NCI-H2227 (cell line): ENCODE data around the gene BCOR.
A peak's percentile ranks its signal among the peaks of the same experiment; 100 is the strongest.

Experiments used
- DNase-seq: peaks from one replicate; lab custom pipeline; 2025; ENCODE audit not compliant: unreplicated experiment; lab: John Stamatoyannopoulos, UW

Gene BCOR

DNA sequence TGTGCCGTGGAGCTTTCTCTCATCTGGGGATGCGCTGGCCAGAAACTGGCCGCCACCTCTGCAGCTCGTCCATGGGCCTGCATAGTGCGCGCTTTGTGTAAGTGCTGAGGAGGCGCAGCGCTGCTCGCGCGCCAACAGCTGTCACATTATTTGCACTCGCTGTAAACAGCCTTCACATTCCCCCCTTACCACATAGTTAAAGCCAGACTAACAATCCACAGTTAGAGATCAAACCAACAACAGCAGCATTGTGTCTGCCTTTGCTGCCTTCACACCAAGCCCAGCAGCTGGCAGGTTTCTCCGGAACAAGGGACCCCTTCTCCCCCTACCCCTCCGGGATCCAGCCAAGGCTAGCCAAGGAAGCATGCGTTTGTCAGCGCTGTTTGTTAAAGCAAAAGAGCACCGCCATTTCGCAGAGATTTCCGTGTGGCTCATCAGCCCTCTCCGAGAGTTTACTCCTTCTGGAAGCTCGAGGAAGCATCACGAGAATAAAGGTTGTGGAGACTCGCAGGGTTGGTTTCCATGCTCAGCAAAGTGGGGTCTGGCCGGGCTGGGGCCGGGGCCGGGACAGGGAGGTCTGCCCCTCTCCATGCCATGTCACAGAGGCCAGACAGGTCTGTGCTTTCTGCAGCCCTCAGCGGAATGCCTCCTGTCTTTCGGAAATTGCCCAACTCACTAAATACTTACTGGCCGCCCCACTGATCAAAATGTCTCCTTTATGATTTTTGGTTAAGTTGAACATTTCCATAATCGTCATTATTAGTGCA, 11.0 kb downstream of the BCOR start:
- no peak for DNase-seq

DNA sequence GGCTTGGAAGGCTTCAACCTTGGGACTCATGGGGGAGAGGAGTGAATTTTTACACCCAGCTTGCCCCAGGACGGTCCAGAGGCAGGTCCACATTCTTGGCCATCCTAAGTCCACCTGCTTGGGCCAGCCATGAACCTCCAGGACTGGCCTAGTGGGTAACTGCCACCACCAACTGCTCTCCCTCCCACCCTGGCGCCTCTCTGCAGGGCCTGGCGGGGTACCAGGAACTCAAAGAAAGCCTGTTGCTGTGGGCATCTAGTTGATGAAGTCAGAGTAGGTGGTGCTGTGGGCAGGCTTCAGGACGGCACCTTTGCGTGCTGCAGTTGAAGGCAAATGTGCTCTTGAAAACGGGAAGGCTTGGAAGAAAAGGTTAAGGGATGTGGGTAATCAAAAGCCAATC, 12.0 kb downstream of the BCOR start:
- no peak for DNase-seq

DNA sequence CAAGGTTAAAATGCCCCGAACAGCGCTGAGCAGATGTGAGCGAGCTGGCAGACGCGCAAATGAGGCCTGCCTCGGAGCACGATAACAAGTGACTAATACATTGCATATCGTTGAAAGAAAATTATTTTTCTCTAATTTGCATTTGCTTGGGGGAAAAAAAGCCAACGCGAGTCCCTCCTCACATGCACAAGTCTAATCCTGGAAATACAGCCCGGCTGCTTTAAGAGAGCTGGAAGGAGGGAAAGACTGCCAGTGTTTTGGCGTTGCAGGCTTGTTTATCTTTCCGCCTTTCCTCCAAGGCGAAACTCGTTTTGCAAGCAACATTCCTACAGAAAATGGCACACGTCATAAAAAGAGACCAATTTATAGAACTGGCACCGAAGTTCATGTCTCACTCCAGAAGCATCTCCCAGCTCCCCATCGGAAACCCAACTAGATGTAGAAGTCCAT, 12.6 kb downstream of the BCOR start:
- DNase-seq: no peak

DNA sequence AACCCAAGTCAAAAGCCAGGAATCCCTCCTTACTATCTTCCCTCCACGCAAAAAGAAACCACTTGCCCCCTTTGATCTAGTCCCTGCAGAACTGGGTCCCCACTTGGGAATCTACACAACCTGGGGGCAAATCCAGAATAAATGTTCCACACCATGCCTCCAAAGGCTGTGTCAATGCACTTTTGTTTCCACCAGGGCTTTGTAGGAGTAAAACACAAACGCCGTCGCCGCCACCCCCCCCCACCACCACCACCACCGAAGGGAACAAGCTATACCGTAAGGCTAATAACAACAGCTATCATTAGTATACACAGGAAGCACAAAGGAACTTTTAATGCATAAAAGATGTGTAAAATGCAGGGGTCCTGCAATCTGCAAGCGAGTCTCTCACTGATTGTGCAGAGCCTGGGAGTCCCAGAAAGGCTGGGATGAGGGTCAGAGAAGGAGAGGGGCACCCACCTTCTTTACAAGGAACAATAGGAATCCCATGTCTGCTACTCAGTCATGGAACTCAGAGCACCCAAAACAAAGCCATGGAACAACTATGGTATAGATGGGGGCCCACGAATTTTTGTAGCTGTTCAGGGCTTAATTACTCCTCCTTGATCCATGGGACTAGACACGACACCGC, 13.2 kb downstream of the BCOR start:
- DNase-seq: no peak

DNA sequence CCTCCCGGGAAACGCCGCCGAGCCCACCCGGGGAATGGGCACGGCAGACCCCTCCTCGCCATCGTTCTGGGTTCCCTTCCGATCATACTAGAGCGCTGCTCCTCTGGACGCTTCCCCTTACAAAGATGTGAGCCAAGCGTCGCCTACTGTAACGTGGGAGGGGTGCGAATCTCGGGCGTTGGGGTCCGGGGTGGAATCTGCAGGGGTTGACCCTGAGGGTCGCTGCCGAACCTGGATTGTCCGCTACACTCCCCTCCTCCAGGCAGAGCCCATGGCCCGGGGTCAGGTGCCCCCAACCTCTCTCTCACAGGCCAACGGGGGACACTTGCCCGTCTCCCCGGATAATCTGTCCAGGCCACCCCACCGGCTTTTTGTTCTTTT, 13.8 kb downstream of the BCOR start:
- DNase-seq: no peak

DNA sequence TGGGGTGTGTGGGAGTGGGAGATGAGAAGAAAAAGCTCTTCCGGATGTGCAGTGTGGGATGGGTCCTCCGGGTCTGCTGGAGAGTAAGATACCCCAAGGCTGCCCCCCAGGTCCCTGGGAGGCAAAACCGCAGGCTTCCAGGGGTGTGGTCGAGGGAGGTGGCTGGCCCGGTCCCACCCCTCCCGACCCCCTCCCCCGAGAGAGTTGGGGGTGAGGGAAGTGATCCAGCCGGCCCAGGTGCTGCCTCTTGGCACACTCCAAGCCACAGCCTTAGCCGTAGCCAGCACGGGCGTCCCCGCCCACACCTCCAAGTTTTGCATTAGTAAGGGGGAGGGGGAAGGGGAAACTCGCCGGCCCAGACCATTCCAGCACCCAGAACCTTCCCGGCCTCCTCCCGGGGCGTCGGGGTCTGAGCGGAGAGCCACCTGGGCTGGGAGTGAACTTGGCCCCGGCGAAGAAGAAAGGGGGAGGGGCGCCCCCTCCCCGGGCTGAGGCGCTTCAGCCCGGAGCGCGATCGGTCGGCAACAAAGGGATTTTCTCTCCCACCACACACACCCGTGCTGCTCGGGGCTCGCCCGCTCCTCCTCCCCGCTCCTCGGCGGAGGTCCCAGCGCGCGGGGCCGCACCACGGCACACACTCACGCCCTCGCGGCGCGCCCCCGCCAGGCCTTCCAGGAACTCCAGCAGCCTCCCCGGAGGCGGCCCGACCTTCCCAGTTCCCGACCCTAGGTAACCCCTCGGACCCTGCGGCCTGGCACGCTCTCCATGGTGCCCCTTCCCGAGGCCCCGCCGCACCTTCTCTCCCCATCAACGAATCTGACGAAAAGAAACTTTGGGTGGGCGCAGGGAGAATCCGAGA, 14.4 kb downstream of the BCOR start:
- DNase-seq: no peak

DNA sequence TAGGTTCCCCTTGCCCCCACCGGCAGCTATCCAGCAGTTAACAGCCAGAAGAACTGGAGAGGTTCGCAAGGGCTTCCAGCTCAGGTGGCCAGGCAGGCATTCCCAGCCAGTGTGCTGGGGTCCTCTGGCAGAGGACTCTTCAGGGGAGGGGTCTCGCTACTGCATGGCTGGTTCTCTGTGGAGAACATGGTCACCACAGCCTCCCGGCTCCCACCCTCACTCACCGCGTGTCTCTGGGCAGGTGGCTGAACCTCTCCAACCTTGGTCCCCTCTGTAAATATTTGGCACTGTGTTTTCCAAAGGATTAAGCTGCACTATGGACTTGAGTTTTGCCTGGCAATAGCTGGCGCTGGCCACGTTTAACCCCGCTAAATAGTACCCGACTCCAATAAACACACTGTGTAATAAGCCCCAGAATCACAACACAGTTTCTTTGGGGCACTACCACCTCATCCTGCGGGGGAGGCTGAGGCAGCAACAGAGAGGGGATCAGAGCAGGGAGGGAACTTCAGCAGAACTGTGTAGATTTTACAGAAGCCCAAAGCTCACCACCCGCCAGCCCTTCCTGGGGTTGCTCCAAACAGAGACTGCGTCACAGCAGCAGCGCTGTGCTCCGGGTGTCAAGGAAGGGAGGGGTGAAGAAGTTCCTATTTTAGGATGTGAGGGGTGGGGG, 15.2 kb downstream of the BCOR start:
- no peak for DNase-seq

DNA sequence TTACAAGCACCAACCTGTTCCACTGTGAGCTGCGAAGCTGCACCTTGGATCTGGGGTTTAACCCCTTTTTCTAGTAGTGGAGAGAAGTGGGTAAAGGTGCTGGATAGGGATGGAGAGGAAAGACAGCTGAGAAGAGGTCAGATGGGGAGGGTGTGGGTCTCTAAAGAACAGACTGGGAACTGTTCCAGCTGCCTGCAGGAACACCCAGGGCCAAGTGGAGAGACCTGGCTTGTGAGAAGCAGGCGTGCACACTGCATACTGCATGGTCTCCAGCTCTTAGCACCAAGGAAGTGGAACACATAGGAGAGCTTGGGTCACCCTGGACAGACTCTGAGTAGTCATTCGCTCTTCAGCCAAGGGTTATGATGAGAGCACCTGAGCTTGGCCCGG, 16.1 kb downstream of the BCOR start:
- no peak for DNase-seq

DNA sequence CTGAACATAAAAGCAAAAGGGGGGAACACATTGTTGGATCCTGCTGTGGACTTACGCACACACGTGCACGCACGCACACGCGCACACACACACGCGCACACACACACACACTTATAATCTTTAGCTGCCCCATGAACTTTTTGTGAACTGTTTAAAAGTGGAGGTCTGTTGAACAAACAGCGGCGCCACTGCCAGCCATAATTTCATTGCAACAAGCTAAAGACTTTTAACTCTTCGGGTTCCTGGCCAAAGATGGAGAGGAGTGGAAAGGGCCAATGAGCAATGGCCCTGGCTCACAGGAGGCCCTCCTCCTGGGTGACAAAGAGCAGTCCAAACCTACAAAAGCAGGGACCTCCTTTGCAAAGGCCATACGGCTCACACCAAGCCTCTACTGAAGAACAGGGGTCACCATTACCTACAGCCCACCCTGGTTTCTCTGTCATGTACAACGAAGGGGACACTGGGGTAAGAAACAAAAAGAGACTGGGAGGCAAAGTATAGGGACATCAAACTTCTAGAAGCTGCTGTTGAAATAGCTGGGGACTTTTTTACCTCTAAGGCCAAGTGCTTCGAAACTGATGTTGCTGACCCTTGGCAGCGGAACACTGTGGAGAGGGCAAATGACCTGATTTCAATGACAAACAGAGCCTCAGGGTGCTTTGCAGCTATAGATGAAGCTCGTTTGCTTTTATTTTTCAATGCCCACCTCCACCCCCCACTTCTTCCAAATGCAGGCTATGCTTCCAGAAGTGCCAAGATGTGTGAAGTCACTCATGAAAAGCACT, 16.7 kb downstream of the BCOR start:
- DNase-seq: no peak

DNA sequence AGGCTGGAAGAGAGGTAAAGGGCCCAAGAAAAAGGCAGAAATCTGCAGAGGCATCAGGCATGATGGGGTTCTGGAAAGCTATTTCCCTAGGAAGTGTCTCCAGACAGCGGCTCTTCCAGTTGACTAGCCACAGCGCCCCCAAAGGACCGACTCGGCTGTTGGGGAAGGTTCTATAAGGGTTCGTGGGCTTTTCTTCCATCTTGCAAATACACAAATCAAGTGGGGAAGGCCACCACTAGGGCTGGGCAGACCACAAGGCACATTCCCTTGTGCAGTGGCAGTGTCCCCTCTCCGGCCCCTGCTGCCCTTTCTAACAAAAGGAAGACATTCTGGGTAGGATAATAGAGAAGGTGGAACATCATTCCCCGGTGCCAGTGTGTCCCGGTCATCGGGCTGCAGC, 18.2 kb downstream of the BCOR start:
- DNase-seq: no peak

DNA sequence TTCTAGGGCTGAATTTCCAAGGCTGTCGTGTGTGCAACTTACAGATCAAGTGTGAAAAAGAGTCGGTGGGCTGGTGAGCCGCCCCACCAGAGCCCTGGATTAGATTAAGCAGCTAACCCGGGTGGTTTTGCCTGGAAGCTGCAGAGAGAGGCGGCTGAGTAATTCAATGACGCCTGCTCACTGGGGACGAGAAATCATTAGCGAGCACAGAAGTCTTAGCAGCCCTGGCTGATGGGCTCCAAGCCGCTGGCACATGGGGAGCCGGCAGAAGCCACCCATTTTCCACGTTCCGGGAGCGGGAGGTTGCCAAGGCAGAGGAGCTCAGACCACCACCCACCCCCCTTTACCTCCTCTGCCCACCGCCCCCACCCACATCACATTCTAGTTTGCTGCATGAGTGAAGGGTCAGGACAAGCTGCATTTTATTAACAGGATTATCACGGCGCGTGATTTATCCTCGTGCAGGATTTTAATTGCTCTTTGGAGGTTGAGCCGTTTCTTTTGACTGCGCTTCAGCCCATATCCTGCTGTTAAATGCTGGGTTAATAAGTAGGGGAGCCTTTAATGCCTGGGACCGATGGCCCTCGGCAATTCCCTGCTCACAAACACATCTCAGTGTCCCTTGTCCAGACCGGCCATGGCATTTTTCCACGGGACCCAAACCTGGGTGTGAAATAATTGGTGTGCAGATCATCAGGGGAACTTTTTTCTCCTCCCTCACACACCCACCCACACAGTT, 19.1 kb downstream of the BCOR start:
- peak; percentile 59 for DNase-seq

DNA sequence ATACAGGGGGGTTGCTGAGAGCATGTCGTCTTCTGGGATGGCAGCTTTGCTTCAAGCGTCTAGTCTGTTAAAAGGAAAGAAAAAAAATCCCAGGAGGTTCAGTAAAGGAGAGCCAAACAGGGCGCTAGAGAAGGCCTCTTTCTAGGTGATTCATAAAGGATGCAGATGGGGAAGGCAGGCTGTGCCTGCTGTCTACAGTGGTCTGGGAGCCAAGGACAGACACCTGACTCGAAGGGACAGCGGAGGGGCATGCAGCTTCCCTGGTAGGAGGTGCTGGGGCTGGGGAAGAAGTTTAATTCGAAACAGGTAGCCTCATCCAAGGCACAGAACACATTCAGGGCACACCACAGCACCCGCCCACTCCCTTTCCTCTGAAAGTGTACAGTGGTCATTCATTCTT, 19.9 kb downstream of the BCOR start:
- no peak for DNase-seq

DNA sequence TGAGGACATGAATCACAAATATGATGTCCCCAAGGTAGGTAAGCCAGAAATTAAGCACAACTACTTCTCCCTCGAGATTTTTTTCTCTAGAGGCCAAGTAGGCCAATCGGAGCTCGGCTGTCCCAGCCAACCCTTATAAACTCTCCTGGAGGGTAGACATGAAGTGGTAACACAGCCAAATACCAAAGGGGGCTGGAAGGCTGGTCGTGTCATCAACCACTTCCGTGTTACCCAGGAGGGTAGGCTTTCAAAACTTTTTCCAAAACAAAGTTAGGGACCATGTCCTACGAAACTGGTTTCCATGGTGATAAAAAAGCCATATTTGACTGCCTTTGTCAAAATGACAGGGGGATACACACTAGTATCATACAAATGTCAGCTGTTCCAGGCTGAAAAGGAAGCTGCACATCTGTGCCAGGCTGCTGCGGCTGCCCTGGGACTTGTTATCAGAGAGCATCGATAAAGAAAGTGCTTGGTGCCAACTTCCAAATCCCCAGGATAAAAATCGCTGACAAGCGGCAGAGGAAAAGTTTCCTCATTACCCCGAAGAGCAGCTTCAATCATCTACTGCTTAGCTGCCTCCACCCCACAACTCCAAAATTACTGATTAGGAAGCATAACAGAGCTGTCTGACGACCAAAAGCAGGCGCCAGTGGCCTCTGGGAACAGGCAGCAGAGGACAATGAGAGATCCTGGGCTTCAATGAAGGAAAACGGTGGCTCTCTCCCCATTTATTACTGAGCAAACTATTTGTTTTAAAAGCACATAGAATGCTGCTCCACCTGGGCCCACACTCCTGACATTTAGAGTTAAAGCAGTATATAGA, 20.8 kb downstream of the BCOR start:
- DNase-seq: no peak

DNA sequence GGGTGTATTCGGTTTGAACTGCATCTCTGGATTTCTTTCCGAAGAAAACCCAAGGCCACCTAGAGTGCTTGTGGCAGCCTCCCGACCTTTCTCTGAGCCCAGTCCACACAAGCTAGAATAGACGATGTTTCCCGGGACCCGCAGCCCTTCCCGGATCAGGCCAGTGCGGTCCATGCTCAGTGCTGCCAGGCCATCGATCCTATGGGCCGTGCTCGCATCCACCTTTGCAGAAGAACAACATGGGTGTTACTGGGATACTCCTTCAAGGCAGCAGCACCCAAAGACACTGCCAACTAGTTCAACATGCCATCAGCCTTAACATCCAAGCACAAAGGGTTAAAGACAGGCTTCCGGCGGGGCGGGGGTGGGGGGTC, 22.8 kb downstream of the BCOR start:
- no peak for DNase-seq

DNA sequence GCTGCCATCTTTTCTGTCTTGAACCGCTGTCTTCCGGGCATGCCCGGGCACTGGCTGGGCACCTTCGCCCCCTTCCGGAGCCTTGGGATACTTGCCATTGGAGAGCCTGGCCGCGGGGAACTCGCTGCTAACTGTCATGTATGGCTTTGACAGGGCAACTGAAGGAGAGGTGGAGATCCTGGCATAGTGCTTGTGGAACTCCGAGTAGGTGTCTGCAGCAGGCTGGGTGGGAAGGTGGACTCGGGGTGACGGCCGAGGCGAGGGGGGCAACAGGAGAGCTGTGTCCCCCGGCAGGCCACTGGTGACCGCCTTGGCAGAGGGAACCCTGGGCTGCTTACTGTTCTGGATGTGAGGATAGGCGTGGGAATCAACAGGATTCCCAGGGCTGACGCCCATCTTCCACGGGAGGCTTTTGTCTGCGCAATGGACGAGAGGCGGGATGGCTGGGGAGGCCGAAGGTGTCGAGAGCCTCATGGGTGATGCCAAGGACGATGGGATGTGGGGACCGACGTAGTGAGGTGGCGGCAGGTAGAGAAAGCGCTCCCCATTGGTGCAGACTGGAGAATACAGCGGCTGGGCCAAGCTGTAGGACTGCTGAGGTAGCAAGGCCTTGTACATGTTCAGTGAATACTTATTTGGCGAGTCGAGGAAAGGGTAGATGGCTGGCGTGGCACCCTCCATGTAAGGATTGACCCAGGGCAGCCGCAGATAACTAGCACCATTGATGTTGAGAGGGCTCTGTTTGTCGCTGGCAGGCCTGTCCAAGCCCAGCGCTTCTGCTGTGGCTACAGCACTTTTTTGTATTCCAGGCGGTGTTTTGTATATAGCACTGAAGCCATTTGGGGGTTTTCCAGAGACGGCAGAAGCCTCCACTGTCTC, 23.4 kb downstream of the BCOR start:
- DNase-seq: no peak

DNA sequence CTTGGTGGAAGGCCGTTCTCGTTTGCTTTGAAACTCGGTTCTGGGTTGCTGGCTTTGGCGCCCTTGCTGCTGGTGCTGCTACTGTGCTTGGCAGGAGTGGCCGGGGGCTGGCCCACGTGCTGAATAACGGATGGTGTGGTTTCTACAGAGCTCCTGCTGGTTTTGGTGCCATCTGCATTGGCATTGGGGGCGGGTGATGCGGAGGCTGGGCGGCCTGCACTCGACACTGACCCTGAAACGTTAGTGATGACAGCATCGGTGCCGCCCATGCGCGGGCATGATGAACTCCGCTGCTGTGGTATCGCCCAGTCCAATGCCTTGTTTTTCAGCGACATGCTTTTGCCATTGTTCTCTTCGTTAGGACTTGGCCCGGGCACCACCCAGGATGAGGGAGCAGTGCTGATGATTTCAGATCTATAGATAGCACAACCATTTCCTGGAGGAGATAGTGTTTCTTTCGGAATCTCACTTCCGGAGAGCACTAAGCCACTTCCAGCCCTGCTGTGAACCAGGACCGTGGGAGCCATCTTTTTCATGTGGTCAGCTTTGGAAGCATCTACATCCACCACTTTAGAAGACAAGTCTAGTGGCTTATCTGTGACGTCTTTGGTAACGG, 24.2 kb downstream of the BCOR start:
- no peak for DNase-seq

DNA sequence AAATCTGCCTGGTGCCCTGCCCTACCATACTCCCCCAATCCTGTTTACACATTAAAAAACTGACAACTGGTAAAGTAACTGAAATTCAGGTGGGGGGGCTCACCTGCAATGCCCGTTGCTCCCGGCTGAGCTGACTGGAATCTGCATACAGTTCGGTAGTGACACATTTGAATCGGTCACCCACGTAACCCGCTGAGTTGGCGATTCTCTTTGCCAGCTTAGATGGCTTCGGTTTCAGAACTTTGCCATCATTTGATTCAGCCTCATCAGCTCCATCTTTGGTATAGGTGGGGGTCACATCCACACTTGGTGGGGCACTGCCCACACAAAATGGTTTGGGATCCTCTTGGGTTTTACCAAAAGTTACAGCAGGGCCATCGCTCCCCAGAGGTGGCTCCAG, 25.5 kb downstream of the BCOR start:
- no peak for DNase-seq

DNA sequence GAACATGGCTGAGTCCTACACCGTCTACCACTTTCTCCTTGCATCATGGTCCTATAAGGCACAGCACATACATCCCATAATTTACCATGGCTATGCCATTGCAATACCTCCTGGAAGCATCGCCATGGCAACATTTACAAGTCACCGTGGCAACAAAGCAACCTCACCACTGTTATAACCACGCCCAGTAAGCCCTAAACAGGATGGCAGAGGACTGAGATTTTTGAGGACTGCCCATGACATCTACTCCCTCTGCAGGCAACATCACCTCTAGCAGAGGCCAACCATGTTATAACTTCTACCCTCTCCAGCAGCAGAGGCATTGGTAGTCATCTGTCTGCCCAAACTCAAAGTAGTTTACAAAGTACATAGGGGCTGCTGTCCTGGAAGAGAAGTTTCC, 29.7 kb downstream of the BCOR start:
- peak; percentile 45 for DNase-seq
